Mucosa of descending colon (tissue), 3 donors: ENCODE measurements around the gene C1QTNF5. TPM values are rescaled to one million over a fixed set of nuclear protein-coding genes. Genes with fewer than 3 reads are reported as not detected.
A peak's percentile ranks its signal among the peaks of the same experiment; 100 is the strongest.

Experiments
- ATAC-seq: fragments of 200-7000 bp; cut with Tn5 transposase; one replicate; pipeline ENCODE4 v1.9.1; 2020; ENCODE audit warnings: mild to moderate bottlenecking, moderate library complexity
- DNase-seq, 3 donors: peaks; one replicate each; pipeline ENCODE4 v3.0.0-alpha.2; 2020
- H3K36me3 ChIP-seq: fragments of 200-600 bp; one replicate; pipeline ENCODE4 v1.8.0; 2021; ENCODE audit warnings: low read depth, mild to moderate bottlenecking
- H3K4me1 ChIP-seq: fragments of 200-600 bp; one replicate; pipeline ENCODE4 v1.8.0; 2021; ENCODE audit warnings: low read depth, mild to moderate bottlenecking
- H3K4me3 ChIP-seq: fragments of 200-600 bp; one replicate; pipeline ENCODE4 v1.8.0; 2021; ENCODE audit warnings: mild to moderate bottlenecking
- H3K9me3 ChIP-seq: fragments of 200-600 bp; one replicate; pipeline ENCODE4 v1.8.0; 2021; ENCODE audit warnings: mild to moderate bottlenecking
- CTCF ChIP-seq: fragments of 200-600 bp; IDR thresholded peaks from one replicate; pipeline ENCODE4 v1.8.0; 2022; ENCODE audit warnings: antibody characterized with exemption, mild to moderate bottlenecking
- intact Hi-C, 2 donors: fragments of 100-400 bp; cut with DNase I in 1 of 2; cut with micrococcal nuclease in 1 of 2; formaldehyde crosslinking; loops; one replicate each; pipeline versions ENCODE4 v1.11.0 to v1.11.1; 2022; cut with DNase I, micrococcal nuclease
- total RNA-seq, 3 donors: library from RNA; stranded (reverse); fragmentation: NEBNext Ultra II Directional in 2 of 3; extraction: Animal tissue kit (Norgen Biotek cat#: 25700) in 2 of 3; gene quantifications; one replicate each; pipeline versions ENCODE4 v1.2.1 to v1.2.4, GENCODE V29; 2021 to 2023
- donor health status: DM: no; HTN: no; CAD: no; lungs with moderate emphysema.
- donor health status: DM: no; HTN: no; CAD: no.
- donor health status: DM: no; HTN: yes; CAD: no.

C1QTNF5 gene
- total RNA-seq, 3 donors from 2014 or later, result 5.1 to 13.9 (median 9.3) TPM

GRCh38 chr11:119316729-119317591, 23.7 kb downstream of the C1QTNF5 start, which contains the start of gene MCAM:
TSS of gene MCAM (minus strand) at chr11:119317130. CDS start at chr11:119317101, 29 bp downstream.
- ATAC-seq (no peak), DNase-seq (peak in 1 of 3 donors; percentile 42)
- H3K4me1 ChIP-seq, result peaks cover 39% of the 10 kb centered on the region
- no peak for TF ChIP-seq CTCF
- intact Hi-C loops, result no loop called here
- no peaks in the 10 kb centered on the region for H3K36me3 ChIP-seq
- peak within 1 kb of the TSS; percentile 17 for H3K4me3 ChIP-seq
- no peaks in the 10 kb centered on the region for H3K9me3 ChIP-seq

GRCh38 chr11:119316016-119316728, 24.5 kb downstream of the C1QTNF5 start:
- no peak for TF ChIP-seq CTCF
- Histone ChIP-seq H3K9me3 (no peaks in the 10 kb centered on the region), H3K4me3 (peak overlapping the region; percentile 17), H3K4me1 (peaks cover 33% of the 10 kb centered on the region), H3K36me3 (no peaks in the 10 kb centered on the region)
- DNase-seq (peak in 1 of 3 donors; percentile 46), ATAC-seq (peak; percentile 1)
- intact Hi-C loops, result no loop called here

- Histone ChIP-seq H3K36me3 (no peaks in the 10 kb centered on the region), H3K4me3 (no peak overlapping the region), H3K9me3 (no peaks in the 10 kb centered on the region), H3K4me1 (peaks cover 29% of the 10 kb centered on the region)
- TF ChIP-seq CTCF, result no peak
- intact Hi-C loops, result no loop called here
- ATAC-seq, result peak; percentile 50
- peak in 1 of 3 donors; percentile 60 for DNase-seq
Measured at GRCh38 chr11:119315131-119316015, 25.3 kb downstream of the C1QTNF5 start.

GRCh38 chr11:119314726-119315125, 26.0 kb downstream of the C1QTNF5 start:
- H3K4me3 ChIP-seq, result no peak overlapping the region
- no peaks in the 10 kb centered on the region for H3K36me3 ChIP-seq
- no peaks in the 10 kb centered on the region for H3K9me3 ChIP-seq
- intact Hi-C loops, result no loop called here
- DNase-seq, result no peak
- no peak for ATAC-seq
- no peak for TF ChIP-seq CTCF
- H3K4me1 ChIP-seq, result peaks cover 29% of the 10 kb centered on the region

- intact Hi-C loops, result no loop called here
- no peak for TF ChIP-seq CTCF
Measured at GRCh38 chr11:119310682-119311052, 30.0 kb downstream of the C1QTNF5 start.

More at GRCh38 chr11:119310682-119311052, 30.0 kb downstream of the C1QTNF5 start:
- H3K4me3 ChIP-seq, result no peak overlapping the region
- DNase-seq (peak in 1 of 3 donors; percentile 31), ATAC-seq (peak; percentile 58)
- H3K4me1 ChIP-seq, result peaks cover 7% of the 10 kb centered on the region
- H3K9me3 ChIP-seq, result no peaks in the 10 kb centered on the region
- no peaks in the 10 kb centered on the region for H3K36me3 ChIP-seq
